Thyroid gland (tissue), 4 donors: Measurements from ENCODE around the gene GTF2F2. TPM values are rescaled to one million over a fixed set of nuclear protein-coding genes. Genes with fewer than 3 reads are reported as not detected.

Experiments used
- DNase-seq, 2 donors: peaks; one replicate each; pipeline ENCODE4 v3.0.0-alpha.2; 2019
- H3K27ac ChIP-seq, 3 donors: fragments of 200-600 bp; sonication (generic); 1 replicate in 2 of 3; 2 replicates in 1 of 3; pipeline ENCODE4 v1.5.1; 2016 to 2019; ENCODE audit warnings: mild to moderate bottlenecking in 1 of 3, moderate library complexity in 1 of 3
- H3K27me3 ChIP-seq: fragments of 200-600 bp; sonication (generic); one replicate; pipeline ENCODE4 v1.5.1; 2019
- H3K36me3 ChIP-seq, 2 donors: fragments of 200-600 bp; sonication (generic); one replicate each; pipeline ENCODE4 v1.5.1; 2016 to 2019
- H3K4me1 ChIP-seq, 2 donors: fragments of 200-600 bp; sonication (generic); one replicate each; pipeline ENCODE4 v1.5.1; 2017 to 2019
- H3K4me3 ChIP-seq, 3 donors: fragments of 200-600 bp; sonication (generic); replicated peaks in 1 of 3; 1 replicate in 2 of 3; 2 replicates in 1 of 3; pipeline ENCODE4 v1.5.1; 2016; ENCODE audit warnings: mild to moderate bottlenecking in 1 of 3
- H3K9me3 ChIP-seq: fragments of 200-600 bp; sonication (generic); one replicate; pipeline ENCODE4 v1.5.1; 2017
- CTCF ChIP-seq, 6 experiments: fragments of 200-600 bp in 3 of 6; fragments of 450-650 bp in 3 of 6; sonication (generic) in 3 of 6; IDR thresholded peaks; one replicate each; pipeline ENCODE4 v1.5.1; 2016 to 2019; ENCODE audit warnings: antibody characterized with exemption in 6 of 6, mild to moderate bottlenecking in 2 of 6, inconsistent platforms in 1 of 6, moderate library complexity in 1 of 6
- POLR2A ChIP-seq, 2 donors: fragments of 450-650 bp; IDR thresholded peaks; one replicate each; pipeline ENCODE4 v1.6.1; 2017; ENCODE audit warnings: antibody characterized with exemption in 2 of 2, mild to moderate bottlenecking in 2 of 2, moderate library complexity in 1 of 2
- WGBS, 2 donors: methylation state at CpG; one replicate each; pipeline ENCODE4 v1.1.5; 2017; 5-methylcytosine and 5-hydroxymethylcytosine counted together
- intact Hi-C: fragments of 100-400 bp; cut with DNase I; formaldehyde crosslinking; loops from one replicate; pipeline ENCODE4 v1.15.1; 2023
- total RNA-seq, 4 donors: library from RNA; depleted of rRNA; stranded (reverse); fragments of >200 nt; gene quantifications; one replicate each; pipeline ENCODE4 v1.2.3, GENCODE V29; 2016

Gene GTF2F2
- total RNA-seq, 4 donors from 2014 or later = 15.3 to 22.7 (median 19.6) TPM

GRCh38 chr13:45282994-45283393 lies 162.7 kb downstream of the GTF2F2 start:
- no peaks in the 10 kb centered on the region for H3K36me3 ChIP-seq
- no peak for TF ChIP-seq POLR2A (IDR thresholded peaks at IDR 0.05)
- TF ChIP-seq CTCF (IDR thresholded peaks at IDR 0.05) = no peak
- WGBS, 2 donors = 78% methylated on average over 3 of the region's 3 CpGs
- no peaks in the 10 kb centered on the region for H3K27me3 ChIP-seq
- H3K9me3 ChIP-seq = no peaks in the 10 kb centered on the region
- DNase-seq = no peak
- intact Hi-C loops = loop anchor here (5.0 kb wide), 1 partner anchor 236 kb away; no protein-coding TSS in a partner anchor
- H3K4me3 ChIP-seq = no peak overlapping the region
- H3K27ac ChIP-seq = no peak overlapping the region
- H3K4me1 ChIP-seq = no peaks in the 10 kb centered on the region

- intact Hi-C loops = no loop called here
- DNase-seq = no peak
- Histone ChIP-seq H3K27ac (no peak overlapping the region), H3K4me3 (no peak overlapping the region), H3K4me1 (no peaks in the 10 kb centered on the region), H3K9me3 (no peaks in the 10 kb centered on the region), H3K27me3 (no peaks in the 10 kb centered on the region), H3K36me3 (no peaks in the 10 kb centered on the region)
- no peak for TF ChIP-seq CTCF (IDR thresholded peaks at IDR 0.05)
- no peak for TF ChIP-seq POLR2A (IDR thresholded peaks at IDR 0.05)
- 83 to 85% methylated on average over 3 of the region's 3 CpGs for WGBS, 2 donors
Measured at GRCh38 chr13:45289936-45290563, 169.7 kb downstream of the GTF2F2 start.

- 93 to 95% methylated on average over 1 of the region's 1 CpG for WGBS, 2 donors
- Histone ChIP-seq H3K36me3 (no peaks in the 10 kb centered on the region), H3K4me3 (no peak overlapping the region), H3K4me1 (peaks cover 0 to 6% of the 10 kb centered on the region in 2 donors), H3K27me3 (no peaks in the 10 kb centered on the region), H3K27ac (no peak overlapping the region), H3K9me3 (no peaks in the 10 kb centered on the region)
- TF ChIP-seq POLR2A (IDR thresholded peaks at IDR 0.05) = no peak
- no peak for TF ChIP-seq CTCF (IDR thresholded peaks at IDR 0.05)
- DNase-seq = no peak
- intact Hi-C loops = no loop called here
Measured at GRCh38 chr13:45292176-45292575, 171.9 kb downstream of the GTF2F2 start.

GRCh38 chr13:45295536-45295935 lies 175.2 kb downstream of the GTF2F2 start:
- no peaks in the 10 kb centered on the region for H3K27me3 ChIP-seq
- intact Hi-C loops = no loop called here
- peaks cover 0 to 8% of the 10 kb centered on the region in 2 donors for H3K4me1 ChIP-seq
- peak overlapping the region in 2 of 3 donors; percentile 33 to 69 for H3K27ac ChIP-seq
- peak in 1 of 2 donors; percentile 11 for TF ChIP-seq POLR2A (IDR thresholded peaks at IDR 0.05)
- no peak for TF ChIP-seq CTCF (IDR thresholded peaks at IDR 0.05)
- peak; percentile 48 to 58 for DNase-seq
- H3K9me3 ChIP-seq = no peaks in the 10 kb centered on the region
- no peak overlapping the region for H3K4me3 ChIP-seq
- H3K36me3 ChIP-seq = no peaks in the 10 kb centered on the region
- WGBS, 2 donors = 46 to 62% methylated on average over 7 of the region's 7 CpGs

- H3K4me1 ChIP-seq = peaks cover 5 to 15% of the 10 kb centered on the region in 2 donors
- no peaks in the 10 kb centered on the region for H3K36me3 ChIP-seq
- TF ChIP-seq CTCF (IDR thresholded peaks at IDR 0.05) (no peak), POLR2A (IDR thresholded peaks at IDR 0.05) (no peak)
- DNase-seq = no peak
- no peaks in the 10 kb centered on the region for H3K9me3 ChIP-seq
- H3K4me3 ChIP-seq = no peak overlapping the region
- H3K27ac ChIP-seq = no peak overlapping the region
- intact Hi-C loops = no loop called here
- no peaks in the 10 kb centered on the region for H3K27me3 ChIP-seq
Measured at GRCh38 chr13:45296259-45296658, 175.9 kb downstream of the GTF2F2 start.
